Airway epithelial cell (primary cell): ENCODE data around the gene RNF214. TPM values are rescaled to one million over a fixed set of nuclear protein-coding genes. Genes with fewer than 3 reads are reported as not detected.

Experiments used
- total RNA-seq: library from RNA; depleted of rRNA; stranded (reverse); fragments of >200 nt; gene quantifications from 2 replicates; pipeline ENCODE4 v1.2.3, GENCODE V29; 2015

RNF214 gene
- 3.6 and 7.0 TPM in 2 replicates for total RNA-seq

DNA sequence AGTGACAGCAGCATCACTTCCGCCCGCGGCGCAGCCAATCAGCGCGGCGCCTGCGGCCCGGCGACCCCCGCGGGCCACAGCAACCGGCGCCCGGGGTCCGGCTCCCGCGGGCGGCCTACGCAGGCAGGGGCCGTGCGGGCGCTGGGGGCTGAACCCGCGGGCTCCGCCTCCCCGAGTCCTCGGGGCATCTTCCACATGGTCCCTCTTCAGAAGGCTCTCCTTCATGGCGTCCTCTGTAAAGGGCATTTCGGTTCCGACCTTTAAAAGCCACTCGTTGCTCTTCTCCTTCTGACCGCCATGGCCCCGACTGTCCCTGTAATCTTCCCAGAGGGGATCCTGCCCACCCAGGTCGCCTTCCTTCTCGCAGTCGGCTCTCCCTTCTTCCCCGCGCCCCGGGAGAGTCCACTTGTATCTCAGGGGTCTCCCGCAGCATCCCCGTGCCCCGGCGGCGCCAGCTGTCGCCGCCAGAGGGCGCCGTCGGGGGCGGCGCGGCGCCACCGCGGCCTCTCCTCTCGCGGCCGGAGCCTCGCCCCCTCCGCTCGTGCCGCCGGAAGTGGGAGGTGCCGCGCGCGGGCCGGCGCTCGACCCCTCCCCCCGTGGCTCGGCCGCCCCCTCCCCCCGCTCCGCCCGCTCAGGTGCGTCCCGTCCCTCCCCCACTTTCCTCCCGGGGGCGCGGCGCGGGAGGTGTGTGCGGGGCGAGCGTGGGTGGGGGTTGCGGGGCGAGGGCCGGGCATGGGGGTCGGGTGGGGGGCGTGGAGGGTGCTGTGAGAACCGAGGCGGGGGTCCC lies at the start of gene RNF214:
RNF214 (plus strand) TSS at position 580 of the 787 bp plus-strand sequence. CDS start 1,602 bp downstream, outside the sequence.

DNA sequence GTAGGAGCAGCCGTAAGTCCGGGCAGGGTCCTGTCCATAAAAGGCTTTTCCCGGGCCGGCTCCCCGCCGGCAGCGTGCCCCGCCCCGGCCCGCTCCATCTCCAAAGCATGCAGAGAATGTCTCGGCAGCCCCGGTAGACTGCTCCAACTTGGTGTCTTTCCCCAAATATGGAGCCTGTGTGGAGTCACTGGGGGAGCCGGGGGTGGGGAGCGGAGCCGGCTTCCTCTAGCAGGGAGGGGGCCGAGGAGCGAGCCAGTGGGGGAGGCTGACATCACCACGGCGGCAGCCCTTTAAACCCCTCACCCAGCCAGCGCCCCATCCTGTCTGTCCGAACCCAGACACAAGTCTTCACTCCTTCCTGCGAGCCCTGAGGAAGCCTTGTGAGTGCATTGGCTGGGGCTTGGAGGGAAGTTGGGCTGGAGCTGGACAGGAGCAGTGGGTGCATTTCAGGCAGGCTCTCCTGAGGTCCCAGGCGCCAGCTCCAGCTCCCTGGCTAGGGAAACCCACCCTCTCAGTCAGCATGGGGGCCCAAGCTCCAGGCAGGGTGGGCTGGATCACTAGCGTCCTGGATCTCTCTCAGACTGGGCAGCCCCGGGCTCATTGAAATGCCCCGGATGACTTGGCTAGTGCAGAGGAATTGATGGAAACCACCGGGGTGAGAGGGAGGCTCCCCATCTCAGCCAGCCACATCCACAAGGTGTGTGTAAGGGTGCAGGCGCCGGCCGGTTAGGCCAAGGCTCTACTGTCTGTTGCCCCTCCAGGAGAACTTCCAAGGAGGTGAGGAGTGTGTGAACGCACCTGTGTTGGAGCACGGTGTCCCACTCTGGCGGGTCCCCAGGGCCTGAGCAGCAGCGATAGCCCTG lies 33.2 kb upstream of the RNF214 start, which contains the start of gene TAGLN:
TAGLN (plus strand) TSS at position 318 of the 863 bp plus-strand sequence. CDS start 3,644 bp downstream, outside the sequence.

DNA sequence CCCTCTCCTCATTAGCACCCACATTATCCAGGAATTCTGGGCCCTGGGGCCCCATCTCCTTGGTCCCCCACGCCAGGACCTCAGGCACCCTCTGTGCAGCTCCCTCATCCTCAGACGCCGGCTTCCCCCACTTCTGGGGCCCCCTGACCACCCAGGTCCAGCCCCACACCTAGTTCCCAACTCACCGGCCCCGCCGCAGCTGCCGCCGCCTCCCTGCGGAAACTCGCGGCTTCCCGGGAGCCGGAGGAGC lies 704 bp upstream of the RNF214 start, which contains the start of gene PCSK7:
PCSK7 (minus strand) TSS at position 232 of the 250 bp plus-strand sequence. CDS start 2,229 bp downstream, outside the sequence.

DNA sequence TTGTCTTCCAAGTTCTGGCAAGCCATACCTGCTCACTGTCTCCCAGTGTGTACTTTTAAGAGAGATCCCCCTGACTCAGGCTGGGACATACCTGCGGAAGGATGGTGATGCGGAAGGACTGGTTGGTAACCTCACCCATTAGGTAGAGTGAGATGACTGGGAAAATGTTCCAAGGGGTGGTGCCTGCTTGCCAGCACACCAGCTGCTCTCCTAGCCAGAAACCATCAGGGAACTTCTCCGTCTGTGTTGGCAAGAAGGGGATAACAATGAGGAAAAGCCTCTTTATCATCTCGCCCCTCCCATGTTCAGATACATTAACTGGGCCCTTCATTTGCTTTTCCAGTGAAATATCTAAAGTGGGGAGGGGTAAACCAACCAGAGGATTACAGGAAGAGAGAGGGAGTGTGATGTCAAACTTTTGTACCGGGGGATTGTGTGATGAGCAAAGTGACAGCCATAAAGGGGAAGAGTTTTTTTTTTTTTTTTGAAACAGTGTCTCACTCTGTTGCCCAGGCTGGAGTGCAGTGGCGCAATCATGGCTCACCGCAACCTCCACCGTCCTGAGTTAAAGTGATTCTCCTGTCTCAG lies 58.4 kb downstream of the RNF214 start, which contains the start of gene BACE1-AS:
BACE1-AS (plus strand) TSS at position 538 of the 588 bp plus-strand sequence.

DNA sequence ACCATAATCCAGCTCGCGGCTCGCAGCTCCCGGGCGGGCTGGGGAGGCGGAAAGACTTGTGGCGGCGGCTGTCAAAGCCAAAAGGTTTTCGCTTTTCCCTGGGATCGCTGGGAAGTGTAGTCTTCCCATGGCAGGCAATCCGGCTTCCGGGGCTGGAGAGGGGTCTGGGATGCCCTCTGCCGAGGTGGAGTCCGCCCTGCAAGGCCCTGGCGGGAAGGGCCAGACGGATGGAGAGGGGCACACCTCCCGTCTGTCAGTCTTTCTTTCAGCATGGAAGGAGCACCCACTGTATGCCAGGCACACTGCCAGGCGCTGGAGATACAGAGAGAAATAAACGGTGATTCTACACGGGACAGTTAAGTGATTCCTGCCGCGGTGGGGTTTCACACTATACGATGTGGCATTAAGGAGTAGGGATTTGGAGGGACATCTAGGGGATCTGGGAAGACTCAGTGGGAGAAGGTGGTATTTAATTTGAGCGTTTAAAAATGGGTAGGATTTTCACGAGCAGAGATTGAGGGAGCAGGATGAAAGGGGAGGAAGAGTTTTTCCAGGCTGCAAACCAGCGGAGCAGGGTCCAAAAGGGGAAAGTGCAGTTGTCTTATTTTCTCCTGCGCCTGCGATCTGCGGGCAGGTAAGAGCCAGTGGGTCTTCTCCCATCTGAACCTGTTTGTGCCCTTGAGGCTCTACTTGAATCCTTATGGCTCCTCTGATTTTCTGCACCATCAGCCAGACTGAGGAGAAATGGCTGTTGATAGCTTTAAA lies 83.9 kb downstream of the RNF214 start, which contains the start of gene BACE1:
BACE1 (minus strand) TSS at position 60 of the 765 bp plus-strand sequence. CDS start 461 bp downstream, outside the sequence.

DNA sequence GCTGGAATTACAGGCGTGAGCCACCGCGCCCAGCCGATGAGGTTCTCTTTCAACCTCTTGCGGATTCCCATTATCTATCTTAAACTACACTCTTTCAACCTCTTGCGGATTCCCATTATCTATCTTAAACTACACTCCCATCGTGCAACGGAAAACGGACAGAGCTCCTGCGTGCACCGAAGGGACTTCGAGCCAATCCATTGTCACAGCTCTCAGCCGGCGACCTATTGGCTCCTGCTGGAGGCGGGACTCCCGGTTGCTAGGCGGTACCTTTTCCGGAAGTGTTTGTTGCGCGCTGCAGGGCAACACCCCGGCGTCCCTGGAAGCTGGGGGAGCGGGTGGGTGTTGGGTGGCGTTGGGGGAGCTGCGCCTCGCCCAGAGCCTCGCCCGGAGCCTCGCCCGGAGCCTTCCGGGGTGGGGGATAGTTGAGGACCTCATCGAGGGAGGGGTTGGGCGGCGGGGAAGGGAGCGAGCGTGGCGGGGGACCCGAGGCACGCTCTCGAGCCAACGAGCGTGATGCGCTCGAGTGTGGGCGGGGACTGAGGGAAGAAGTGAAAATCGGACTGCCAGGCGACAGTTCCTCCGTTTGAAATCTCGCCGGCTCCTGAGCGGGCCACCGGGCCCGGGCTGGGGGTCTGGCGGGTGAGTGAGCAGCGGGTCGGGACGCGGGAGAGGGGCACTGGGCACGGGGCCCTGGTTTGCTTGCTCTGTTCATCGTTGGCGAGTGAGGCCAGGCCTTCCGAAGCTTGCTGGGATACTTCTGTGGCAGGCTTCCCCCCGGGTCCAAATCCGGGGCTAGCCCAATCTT lies 95.3 kb downstream of the RNF214 start, which contains the start of gene CEP164:
CEP164 (plus strand) TSS at position 288 of the 808 bp plus-strand sequence. CDS start 10,733 bp downstream, outside the sequence.

Other genes with a start within 250 kb of the RNF214 start
- 6.4 and 12.2 TPM in 2 replicates for gene SIK3, start 134.2 kb upstream of the RNF214 start, total RNA-seq
- 73.8 and 104 TPM in 2 replicates for gene PAFAH1B2, start 88.4 kb upstream of the RNF214 start, total RNA-seq
- gene SIDT2, start 53.9 kb upstream of the RNF214 start, total RNA-seq = 10.5 and 14.0 TPM in 2 replicates
- 51.6 and 52.0 TPM in 2 replicates for gene TAGLN, start 33.3 kb upstream of the RNF214 start, total RNA-seq
- 41.2 and 42.0 TPM in 2 replicates for gene PCSK7, start 598 bp upstream of the RNF214 start, total RNA-seq
- gene BACE1-AS, start 58.7 kb downstream of the RNF214 start, total RNA-seq = 1.3 and 3.7 TPM in 2 replicates
- gene BACE1, start 83.6 kb downstream of the RNF214 start, total RNA-seq = 12.3 and 13.1 TPM in 2 replicates
- gene CEP164, start 95.2 kb downstream of the RNF214 start, total RNA-seq = 17.6 and 24.0 TPM in 2 replicates